GF-D8 (cell line): ENCODE data around the gene MXRA7.
A peak's percentile ranks its signal among the peaks of the same experiment; 100 is the strongest.
"Not testable (repeated sequence)": the region's sequence is repeated elsewhere in the genome, so short reads cannot be mapped to it uniquely, and the experiment has no call there.

ENCODE experiments used
- DNase-seq: peaks from one replicate; lab custom pipeline; 2025; lab: John Stamatoyannopoulos, UW

MXRA7 gene

DNA sequence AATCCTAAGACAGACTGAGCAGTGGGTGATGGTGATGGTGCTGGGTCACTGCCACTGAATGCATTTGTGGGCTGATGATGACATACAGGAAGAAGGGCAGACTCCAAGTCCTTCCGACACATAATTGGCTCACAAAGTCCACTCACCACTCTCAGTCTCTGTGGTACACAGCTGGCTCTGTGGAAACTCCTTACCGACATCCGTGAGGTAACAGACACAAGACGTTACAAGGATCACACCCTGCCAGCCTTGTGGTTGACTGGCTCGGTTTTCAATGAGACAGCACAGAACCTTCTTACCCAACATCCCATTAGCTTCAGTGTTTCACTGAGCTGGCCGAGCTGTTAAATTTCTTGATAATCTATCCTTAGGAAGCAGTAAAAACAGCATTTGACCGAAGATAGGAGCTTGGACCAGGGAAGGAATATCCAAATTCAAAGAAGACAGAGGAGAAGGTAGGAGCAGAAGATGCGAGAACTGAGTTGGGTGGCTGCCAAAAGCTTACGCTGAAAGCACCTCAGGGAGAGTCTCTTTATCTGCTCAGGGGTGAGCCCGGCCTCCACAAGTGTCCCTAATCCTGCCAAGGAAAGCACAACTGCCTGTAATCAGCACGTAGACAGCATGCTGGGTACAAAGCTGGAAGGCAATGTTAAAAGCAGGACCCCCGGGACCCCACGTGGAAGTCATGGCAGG lies 5.5 kb upstream of the MXRA7 start:
- DNase-seq = peak; percentile 100

DNA sequence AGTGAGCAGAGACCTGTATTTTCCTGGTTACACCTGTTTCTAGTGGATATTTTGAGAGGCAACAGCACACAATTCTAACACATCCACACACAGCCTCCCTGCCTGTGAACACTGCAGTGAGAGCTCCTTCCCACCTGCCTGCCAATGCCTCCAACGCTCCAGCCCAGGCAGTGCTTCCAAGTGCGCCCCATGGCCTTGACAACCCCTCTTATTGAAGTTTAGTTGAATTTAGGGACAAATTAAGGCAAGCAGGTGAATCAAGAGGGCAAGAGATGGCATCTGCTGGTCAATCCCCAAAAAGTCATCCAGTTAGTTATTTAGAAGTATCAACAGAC lies 4.7 kb upstream of the MXRA7 start:
- no peak for DNase-seq

DNA sequence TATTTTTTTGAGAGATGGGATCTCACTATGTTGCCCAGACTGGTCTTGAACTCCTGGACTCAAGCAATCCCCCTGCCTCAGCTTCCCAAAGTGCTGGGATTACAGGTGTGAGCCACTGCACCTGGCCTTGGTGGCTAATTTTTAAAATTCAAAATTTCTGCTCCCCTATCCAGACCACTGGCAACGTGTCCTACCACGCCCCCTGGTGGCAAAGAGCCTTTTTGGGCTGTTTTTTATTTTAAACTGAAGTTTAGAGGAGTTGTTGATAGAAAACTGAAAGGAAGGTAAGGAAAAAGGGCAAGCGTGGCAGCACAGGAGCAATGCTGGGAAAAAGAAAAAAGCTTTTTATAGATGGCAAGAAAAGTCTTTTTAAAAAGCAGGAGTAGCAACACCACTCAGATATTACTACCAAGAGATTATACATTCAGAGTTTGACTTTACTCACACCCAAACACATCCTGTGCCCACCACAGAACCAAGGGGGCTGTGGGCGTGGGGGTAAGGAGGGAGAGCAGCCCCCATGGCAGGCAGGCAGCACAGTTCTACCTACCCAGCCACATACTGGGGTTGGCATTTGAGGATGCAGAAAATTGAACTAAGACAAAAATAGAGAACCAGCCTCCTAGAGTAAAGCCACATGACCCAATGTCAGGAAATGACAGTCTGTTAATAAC lies 4.2 kb upstream of the MXRA7 start:
- peak; percentile 6 for DNase-seq

DNA sequence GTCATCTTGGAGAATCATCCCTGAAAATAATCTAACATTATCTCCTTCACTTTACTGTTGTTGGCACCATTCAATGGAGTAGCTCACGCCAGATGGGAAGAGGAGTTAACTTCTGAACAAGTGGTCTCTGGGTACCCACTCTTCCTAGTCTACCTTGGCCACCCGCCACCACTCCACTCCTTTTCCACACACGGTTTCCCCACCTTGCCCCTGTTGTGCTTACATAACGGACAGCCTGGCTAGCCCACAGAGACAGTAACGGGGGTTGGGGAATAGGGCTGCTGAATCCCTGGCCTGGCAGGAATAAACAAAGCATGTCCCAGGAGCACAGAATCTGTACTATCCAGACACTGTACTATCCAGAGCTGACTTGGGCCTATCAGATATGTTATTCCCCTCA lies 3.6 kb upstream of the MXRA7 start:
- DNase-seq = no peak

- DNase-seq = no peak
These were observed 3.0 kb upstream of the MXRA7 start for GRCh38 chr17:76713765-76714164.

DNA sequence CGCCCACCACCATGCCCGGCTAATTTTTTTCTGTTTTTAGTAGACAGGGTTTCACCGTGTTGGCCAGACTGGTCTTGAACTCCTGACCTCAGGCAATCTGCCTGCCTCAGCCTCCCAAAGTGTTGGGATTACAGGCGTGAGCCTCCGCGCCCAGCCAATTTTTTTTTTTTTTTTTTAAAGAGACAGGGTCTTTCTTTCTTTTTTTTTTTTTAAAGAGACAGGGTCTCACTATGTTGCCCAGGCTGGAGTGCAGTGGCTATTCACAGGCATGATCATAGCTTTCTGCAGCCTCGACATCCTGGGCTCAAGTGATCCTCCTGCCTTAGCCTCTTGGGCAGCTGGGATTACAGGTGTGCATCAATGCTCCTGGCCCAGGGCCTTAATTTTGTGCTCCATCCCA lies 1.6 kb upstream of the MXRA7 start:
- not testable (repeated sequence) for DNase-seq

DNA sequence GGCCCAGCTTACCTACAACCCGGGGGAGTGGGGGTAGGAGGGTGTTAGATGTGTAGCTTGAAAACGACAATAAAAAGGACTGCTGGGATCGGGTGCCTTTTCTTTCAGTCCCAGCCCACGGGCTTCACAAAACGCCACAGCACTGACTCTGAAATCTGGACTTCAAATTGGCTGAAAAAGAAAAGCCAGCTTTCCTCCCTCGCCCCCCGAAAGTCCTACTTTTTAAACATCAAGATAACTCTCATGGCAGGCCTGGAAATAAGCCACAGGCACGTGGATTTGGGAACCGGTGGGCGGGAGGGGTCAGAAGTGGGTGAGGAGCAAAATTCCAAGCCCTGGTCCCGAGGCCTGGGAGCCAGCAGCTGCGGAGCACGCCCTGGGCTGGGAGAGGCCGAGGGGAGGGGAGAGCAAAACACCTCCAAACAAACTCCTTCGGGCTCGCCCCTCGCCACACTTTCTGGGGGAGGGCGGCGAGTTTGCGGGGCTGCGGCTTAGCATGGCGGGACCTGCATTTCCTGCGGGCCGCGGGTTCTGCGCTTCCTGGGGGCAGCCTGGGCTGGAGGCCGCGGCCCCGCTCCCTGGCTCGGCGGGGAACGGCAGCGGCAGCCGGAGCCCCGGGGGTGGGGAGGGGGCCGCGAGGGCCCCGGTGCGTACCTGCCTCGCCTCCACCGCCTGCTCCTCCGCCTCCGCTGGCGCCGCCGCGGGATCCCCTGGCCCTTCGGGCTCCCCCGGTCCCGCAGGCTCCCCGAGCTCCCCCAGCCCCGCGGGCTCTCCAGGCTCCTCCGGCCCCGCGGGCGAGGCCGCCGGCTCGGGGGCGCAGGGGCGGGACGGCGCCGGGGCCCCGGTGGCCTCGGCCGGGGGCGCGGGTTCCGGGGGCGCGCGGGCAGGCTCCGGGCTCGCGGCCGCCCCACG lies 558 bp downstream of the MXRA7 start:
- not testable (repeated sequence) for DNase-seq

- no peak for DNase-seq
These were observed 1.5 kb downstream of the MXRA7 start for GRCh38 chr17:76709077-76709950.

GRCh38 chr17:76707985-76708807 lies 2.6 kb downstream of the MXRA7 start:
- no peak for DNase-seq

- no peak for DNase-seq
These were observed 3.9 kb downstream of the MXRA7 start for GRCh38 chr17:76706817-76707216.

DNA sequence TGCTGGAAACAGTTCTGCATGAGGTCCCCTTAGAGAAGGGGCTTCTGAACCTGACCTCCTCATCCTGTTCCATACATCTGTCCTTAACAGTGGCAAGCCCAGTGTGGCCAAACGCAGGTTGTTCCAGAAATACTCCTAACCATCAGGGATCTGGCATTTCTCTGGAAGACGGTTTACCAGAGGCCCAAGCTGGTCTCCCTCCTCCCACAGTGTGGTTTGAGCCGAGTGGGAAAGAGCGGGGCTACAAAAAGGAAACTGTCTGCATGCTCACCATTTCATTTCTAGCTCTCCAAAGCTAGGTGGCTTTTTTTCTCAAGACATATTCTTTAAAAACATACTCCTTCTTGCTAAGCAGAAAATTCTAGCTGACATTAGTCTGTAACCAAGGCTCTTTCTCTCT lies 6.0 kb downstream of the MXRA7 start:
- no peak for DNase-seq

DNA sequence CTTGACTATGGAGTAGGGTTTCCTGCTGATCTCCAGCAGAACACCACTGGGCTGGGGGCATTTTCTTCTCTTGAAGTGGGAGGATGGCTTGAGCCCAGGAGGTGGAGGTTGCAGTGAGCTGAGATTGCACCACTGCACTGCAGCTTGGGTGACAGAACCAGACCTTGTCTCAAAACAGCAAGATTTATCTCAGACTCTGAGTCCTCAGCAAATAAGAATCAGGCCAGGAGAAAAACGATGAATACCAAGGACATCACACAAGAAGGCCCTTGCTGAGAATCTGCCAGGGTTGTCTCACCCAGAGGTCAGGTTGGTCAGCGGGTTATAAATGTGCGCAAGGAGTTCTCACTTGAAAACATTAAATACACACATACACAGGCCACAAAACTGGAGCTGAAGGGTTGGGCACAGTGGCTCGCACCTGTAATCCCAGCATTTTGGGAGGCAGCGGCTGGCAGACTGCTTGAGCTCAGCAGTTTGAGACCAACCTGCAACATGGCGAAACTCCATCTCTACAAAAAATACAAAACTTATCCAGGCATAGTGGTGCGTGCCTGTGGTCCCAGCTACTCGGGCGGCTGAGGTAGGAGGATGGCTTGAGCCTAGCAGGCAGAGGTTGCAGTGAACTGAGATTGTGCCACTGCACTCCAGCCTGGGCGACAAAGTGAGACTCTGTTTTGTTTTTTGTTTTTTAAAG lies 7.7 kb downstream of the MXRA7 start:
- no peak for DNase-seq

DNA sequence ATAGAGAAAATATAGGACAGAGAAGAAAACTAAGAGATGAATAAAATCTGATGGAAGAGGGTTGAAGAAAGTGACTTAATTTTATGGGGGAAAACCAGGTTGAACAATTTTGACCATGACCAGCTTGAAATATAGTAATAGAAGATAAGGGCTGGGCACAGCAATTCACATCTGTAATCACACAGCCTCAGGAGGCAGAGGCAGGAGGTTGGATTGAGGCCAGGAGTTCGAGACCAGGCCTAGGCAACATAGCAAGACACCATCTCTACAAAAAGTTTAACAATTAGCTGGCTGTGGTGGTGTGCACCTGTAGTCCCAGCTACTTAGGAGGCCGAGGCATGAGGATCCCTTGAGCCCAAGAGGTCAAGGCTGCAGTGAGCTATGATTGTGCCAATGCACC lies 8.7 kb downstream of the MXRA7 start:
- no peak for DNase-seq

GRCh38 chr17:76701471-76701967 lies 9.2 kb downstream of the MXRA7 start:
- DNase-seq = no peak

- DNase-seq = no peak
These were observed 9.9 kb downstream of the MXRA7 start for GRCh38 chr17:76700617-76701470.

- no peak for DNase-seq
These were observed 10.5 kb downstream of the MXRA7 start for GRCh38 chr17:76700270-76700616.

GRCh38 chr17:76698466-76698977 lies 12.2 kb downstream of the MXRA7 start:
- not testable (repeated sequence) for DNase-seq

GRCh38 chr17:76697702-76698465 lies 12.9 kb downstream of the MXRA7 start:
- DNase-seq = no peak
